Activated CD8-positive, alpha-beta memory T cell treated with anti-CD3 and anti-CD28 coated beads, Interleukin-2, amount 50 U/mL, for 24 hours (primary cell): ENCODE data around the gene CCDC24.
A peak's percentile ranks its signal among the peaks of the same experiment; 100 is the strongest.

Source experiments
- DNase-seq: peaks from one replicate; pipeline ENCODE4 v3.0.0-alpha.2; 2020; ENCODE audit errors: extremely low read depth

Gene CCDC24

DNA sequence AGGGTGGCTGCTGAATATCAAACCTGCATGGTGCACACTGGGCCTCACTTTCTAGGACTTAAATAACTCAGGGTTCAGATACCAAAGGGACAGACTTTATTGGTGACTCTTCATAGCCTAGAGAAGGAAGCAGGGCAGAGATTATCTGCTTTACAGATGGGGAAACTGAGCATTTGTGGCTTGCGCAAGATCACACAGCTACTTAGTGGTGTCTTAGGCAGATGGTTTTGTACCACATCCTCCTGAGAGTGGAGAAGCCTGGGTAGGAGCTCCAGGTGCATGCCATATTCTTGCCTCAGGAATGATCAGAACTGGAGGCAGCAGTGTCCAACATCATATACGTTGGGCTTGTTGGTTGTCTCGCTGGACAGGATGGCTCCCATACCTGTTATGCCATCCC lies 28.4 kb upstream of the CCDC24 start:
- DNase-seq, result no peak

DNA sequence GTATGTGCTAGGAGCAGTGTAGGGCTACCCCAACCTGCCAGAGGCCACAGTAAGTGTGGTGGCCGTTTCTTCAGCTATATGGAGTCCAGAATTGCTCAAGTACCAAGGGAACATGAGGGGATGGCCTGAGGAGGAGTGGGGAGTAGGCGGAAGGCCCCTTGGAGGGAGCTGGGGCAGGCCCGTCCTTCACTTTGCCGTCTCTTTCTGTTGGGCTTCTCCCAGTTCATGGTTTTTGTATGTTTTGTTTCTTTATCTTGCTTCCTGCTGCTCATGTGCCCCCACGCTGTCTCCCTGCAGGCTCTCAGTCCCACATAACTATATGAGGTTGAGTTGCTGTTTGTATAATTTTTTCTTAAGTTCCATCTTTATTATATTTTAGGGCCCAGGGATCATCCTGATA lies 27.5 kb upstream of the CCDC24 start:
- DNase-seq, result no peak

DNA sequence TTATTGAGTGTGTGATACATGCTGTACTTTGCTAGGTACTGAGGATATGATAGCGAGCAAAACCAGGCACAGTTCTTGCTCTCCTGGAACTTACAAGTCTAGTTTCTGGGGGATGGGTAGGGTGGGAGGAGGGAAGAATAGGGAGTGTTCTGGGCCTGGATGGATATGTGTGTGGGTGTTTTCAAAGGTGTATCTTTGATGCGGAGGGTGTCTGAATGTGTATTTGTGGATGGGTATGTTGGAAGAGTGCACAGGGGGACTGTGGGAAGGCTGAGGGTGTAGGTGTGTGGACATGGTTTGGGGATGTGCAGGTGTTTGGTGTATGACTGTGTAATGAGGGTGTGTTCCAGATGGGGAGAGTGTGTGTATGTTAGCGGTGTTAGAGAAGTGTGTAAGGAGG lies 26.1 kb upstream of the CCDC24 start:
- no peak for DNase-seq

DNA sequence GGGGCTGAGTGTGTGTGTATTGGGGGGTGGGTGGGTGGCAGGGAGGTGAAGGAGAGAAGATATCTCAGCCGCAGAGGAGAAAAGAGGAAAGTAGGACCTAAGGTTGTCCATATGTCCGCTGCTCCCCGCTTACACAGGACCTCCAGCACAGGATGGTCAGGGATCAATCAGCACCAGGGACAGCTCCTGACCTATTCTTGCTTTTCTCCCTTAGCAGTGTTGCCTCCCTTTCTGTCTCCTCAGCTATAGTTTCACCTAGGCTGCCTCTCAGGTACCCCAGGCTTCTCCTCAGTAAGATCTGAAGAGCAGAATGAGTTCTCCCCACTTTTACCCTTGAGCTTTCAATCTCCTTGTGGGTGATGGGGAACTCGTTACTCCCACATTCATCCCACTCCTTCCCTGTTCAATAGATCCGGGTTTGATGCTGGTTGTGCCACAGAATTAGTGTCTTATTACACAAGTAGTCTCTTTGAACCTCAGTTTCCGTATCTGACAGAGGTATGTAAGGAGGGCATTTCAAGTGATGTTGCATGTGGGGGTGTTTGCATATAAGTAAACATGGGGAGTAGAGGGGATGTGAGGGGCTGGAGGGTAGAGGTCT lies 23.0 kb upstream of the CCDC24 start:
- DNase-seq, result no peak

DNA sequence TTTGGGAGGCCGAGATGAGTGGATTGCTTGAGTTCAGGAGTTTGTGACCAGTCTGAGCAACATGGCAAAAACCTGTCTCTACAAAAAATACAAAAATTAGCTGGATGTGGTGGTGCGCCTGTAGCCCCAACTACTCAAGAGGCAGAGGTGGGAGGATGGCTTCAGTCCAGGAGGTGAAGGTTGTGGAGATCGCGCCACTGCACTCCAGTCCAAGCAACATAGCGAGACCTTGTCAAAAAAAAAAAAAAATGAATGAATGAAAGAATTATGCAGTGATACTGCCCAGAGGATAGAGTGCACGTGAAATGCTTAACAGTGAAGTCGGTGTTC lies 22.0 kb upstream of the CCDC24 start:
- no peak for DNase-seq

DNA sequence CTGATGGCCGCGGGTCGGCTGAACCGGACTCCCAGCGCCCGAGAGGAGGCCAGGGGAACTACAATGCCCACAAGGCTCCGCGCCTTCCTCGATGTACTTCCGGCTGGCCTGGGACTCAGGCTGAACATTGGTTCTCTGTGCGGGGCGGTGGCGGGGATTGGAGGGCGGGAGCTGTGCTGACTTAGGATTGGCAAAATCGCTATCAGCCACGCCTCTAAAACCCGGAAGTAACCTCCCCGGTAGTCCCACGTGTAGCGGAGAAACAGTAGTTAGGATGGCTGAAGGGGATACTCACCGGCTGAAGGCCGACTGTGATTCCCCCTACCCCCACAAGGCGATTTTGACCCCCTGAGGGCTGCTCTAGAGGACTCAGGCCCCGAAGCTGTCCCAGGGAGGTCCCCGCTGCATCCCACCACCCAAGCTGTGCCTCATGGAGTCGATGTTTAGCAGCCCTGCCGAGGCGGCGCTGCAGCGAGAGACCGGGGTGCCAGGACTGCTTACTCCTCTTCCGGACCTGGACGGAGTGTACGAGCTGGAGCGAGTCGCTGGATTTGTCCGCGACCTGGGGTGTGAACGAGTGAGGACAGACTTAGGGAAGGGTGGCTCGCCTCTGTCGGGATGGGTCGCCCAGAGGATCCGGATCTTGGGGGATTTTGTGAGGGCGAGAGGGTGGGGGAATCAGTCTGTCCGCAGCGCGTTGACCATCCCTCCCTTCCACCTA lies 21.5 kb upstream of the CCDC24 start, which contains the start of gene DPH2:
TSS of gene DPH2 (plus strand) at position 265 of the 721 bp plus-strand sequence. CDS start at position 431, 166 bp downstream.
- DNase-seq, result peak; percentile 95

DNA sequence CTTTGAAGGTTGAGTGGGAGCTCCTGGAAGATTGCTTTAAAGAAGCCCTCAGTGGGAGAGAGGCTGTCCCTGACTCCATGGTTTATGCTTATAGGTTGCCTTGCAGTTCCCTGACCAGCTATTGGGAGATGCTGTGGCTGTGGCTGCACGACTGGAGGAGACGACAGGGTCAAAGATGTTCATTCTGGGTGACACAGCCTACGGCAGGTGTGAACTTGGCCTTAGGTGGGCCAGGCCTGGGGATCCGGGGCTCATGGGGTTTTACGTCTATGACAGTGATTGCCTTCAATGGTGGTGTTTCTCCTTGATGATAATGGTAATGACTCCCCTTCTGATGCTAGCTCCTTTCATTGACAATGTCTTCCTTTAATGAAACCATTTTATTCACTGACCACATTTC lies 20.9 kb upstream of the CCDC24 start:
- DNase-seq, result no peak

DNA sequence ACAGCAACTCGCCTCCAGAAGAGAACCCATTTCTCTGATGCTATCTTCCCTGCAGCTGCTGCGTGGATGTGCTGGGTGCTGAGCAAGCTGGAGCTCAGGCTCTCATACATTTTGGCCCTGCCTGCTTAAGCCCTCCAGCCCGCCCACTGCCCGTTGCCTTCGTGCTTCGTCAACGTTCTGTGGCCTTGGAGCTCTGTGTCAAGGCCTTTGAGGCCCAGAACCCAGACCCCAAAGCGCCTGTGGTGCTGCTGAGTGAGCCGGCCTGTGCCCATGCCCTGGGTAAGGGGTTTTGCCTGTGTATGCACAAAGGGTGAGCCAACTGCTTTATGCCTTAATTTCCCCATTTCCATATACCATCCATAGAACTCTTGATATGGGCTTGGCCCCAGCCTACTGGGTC lies 20.5 kb upstream of the CCDC24 start:
- no peak for DNase-seq

DNA sequence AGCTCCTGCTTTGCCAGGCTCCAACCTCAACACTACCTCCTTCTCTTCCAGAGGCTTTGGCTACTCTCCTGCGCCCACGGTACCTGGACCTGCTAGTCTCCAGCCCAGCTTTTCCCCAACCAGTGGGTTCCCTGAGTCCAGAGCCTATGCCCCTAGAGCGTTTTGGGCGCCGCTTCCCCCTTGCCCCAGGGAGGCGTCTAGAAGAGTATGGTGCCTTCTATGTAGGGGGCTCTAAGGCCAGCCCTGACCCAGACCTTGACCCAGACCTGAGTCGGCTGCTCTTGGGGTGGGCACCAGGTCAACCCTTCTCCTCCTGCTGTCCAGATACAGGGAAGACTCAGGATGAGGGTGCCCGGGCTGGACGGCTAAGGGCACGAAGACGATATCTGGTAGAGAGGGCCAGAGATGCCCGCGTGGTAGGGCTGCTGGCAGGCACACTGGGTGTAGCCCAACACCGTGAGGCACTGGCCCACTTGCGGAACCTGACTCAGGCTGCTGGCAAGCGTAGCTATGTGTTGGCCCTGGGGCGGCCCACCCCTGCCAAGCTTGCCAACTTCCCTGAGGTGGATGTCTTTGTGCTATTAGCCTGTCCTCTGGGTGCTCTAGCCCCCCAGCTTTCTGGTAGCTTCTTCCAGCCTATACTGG lies 19.9 kb upstream of the CCDC24 start:
- no peak for DNase-seq

DNA sequence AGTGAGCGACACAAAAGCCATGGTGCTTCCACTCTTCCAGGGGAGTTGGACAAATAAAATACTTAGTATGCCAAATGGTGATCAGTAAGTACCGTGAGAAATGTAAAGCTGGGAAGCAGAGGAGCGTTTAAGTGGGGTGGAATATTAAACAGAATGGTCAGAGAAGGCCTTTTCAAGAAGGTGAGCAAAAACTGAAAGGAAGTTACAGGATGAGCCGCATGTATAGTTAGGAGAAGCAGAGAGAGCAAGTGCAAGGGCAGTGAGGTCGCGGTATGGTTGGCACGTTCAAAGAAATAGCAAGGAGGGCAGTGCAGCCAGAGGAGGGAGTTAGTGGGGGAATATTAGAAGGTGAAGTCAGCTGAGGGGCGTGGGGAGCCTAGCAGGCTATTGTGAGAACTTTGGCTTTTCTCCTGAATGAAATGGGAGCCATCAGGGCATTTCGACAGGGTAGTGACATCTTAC lies 17.4 kb upstream of the CCDC24 start:
- DNase-seq, result no peak

DNA sequence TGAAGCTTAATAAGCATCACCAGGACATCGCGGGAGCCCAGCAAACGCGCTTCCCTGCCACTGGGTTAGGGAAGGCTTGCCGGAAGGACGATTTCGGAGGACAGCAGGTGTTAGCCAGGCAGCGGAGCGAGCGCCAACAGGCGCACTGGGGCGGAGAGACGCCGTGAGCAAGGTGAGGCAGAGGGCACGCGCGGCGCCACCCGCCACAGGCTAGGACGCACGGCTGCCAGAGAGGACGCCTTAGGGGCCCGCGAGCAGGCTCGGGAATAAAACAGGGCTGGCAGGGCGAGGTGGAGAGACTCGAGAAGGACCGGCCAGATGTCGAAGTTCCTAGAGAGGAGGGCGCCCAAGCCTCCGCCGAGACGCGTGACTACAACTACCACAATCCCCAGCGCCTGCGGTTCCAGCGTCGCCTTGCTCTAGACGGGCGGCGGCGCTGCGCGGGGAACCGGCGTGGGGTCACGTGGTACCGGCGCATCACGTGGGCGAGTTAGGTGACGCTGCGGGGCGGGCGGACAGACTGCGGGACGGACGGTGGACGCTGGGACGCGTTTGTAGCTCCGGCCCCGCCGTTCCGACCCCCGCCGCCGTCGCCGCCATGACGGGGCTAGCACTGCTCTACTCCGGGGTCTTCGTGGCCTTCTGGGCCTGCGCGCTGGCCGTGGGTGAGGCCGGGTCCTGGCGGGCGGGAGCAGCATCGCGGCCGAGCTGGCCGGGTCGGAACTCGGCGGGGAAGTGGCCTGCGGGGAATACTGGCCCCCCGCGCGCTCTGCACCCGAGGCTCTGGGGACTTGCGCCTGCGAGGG lies 16.8 kb upstream of the CCDC24 start, which contains the start of gene ATP6V0B:
TSS of gene ATP6V0B (plus strand) at position 518 of the 806 bp plus-strand sequence. CDS start at position 599, 81 bp downstream.
- peak; percentile 90 for DNase-seq

DNA sequence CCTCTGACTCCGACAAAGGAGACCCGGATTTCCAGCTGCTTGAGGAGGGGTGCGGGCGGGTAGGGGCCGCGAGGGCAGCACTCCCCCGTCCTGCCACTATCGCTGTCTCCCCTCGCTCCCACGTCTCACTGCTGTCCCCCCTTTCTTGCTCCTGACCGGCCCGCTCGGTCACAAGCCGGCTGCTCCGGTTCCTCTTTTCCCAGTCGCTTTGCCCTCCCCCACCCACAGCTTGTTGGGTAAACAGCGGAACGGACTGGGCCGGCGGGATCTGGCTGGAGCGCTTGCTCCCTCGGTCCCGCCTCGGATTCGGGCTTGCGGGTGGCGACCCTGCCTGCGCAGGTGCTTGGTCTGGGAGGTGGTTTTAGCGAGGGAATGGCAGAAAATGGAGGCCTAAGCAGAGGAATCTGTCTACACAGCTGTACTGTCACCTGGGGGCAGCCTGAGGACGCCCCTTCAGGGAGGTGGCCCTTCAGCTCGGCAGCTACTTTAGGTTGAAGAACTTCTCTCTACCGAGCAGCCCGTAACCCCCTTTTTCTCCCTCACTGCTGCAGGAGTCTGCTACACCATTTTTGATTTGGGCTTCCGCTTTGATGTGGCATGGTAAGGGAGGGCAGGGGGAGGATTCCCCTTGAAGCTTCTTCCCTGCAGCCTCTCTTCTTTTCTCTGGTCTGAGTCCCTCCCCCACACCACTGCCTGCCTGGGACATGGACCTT lies 16.0 kb upstream of the CCDC24 start:
- DNase-seq, result no peak

DNA sequence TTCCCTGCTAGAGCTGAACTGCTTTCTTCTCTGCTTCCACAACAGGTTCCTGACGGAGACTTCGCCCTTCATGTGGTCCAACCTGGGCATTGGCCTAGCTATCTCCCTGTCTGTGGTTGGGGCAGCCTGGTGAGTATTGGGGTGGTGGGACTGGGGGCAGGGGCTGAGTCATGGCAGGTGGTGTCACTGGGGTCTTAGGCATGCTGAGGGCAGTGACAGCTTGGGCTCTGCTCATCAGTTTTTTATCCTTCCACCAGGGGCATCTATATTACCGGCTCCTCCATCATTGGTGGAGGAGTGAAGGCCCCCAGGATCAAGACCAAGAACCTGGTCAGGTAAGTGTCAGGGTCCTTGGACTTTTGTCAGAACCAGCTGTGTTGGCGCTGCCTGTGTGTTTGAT lies 15.4 kb upstream of the CCDC24 start:
- DNase-seq, result no peak

DNA sequence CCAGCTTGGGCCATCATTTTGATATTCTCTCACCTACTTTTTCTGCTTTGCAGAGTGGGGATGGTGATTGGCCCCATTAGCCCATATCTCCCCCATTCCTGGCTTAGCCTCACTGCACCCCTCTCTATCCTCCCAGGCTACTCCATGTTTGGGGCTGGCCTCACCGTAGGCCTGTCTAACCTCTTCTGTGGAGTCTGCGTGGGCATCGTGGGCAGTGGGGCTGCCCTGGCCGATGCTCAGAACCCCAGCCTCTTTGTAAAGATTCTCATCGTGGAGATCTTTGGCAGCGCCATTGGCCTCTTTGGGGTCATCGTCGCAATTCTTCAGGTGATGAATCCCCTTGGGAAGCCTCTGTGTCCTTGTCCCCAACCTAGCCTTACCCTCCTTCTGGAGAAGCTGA lies 14.5 kb upstream of the CCDC24 start:
- DNase-seq, result no peak

DNA sequence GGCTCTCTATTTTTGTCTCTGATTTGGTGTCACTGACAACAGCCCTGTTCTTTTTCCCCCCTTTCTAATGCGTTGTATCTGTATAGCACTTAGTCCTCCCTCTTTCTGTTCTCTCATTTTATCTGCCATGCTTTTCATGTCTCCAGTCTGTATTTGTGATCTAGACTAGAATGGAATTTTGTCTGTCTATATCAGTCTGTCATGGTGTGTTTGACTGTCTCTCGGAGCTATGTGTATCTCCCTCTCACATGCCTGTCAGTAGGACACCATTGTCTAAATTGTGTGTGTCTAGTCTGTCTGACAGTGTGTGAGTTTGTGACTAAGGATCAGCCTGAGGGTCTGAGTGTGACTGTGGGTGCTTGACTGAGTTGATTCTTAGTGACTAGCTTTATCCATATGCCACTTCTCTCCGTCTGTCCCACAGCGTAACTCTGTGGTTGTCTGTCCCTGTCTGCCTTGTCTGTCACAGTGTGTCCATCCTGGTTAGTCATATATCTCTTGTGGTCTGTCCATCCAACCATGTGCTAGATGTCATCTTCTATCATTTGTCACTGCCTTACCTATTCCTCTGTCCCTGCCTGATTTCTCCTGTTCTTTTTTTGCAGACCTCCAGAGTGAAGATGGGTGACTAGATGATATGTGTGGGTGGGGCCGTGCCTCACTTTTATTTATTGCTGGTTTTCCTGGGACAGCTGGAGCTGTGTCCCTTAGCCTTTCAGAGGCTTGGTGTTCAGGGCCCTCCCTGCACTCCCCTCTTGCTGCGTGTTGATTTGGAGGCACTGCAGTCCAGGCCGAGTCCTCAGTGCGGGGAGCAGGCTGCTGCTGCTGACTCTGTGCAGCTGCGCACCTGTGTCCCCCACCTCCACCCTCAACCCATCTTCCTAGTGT lies 13.8 kb upstream of the CCDC24 start:
- no peak for DNase-seq

DNA sequence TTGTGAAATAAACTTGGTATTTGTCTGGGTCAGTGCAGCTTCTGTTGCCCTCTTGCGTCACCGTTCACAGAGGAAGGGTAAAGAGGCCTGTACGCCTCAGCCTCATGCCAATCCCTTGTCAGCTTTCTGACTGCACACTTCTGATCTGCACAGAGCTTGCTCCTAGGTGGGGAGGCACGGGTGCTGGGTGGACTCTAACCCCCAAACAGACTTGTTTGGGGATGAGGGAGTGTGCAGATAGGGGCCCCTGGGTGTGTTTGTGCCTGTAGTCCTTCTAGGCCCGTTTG lies 13.2 kb upstream of the CCDC24 start:
- DNase-seq, result no peak

DNA sequence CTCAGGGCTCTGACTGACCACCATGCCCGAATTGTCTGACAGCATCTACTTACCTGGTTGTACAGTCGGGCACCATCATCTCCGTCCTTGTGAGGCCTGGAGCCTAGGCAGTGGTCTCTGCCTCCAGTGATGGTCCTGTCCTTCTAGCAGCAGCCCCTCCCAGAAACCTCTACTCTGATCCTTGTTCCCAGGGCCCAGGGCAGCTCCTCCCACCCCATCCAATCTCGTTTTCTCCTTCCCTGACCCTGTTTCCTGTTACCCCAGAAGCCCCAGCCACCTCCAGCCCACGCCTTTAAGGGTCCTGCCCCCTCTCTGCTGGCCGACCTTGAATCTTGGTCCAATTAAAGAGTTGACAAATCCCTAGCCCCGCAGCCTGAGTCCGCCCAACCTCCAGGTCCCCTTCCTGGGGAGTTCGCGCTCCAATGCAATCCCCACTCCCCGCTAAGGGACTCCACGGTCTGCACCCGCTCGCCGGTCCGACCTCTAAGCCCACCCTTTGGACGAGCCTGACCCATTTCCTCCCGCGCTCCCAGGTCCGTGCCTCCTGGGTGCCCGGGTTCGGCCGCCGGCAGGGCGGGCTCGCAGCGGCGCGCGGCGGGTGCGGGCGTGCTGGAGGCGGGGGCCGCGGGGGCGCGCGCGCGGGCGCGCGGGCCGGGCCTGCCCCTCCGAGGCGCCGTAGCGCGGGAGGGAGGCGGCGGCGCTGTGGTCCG lies 12.7 kb upstream of the CCDC24 start, which contains the start of gene B4GALT2:
TSS of gene B4GALT2 (plus strand) at position 660 of the 710 bp plus-strand sequence. CDS start 1,951 bp downstream, outside the sequence.
- no peak for DNase-seq

DNA sequence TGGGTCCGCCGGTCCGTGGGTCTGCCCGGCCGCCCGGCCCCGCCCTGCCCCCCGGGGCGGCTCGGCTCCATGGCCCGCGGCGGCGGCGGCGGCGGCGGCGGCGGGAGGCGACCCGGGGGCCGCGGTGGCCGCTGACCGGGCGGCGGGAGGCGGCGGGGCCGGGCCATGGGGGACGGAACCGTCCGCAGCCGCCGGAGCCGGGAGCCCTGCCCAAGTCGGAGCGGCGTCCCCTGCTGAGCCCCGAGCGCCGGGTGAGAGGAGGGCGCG lies 12.2 kb upstream of the CCDC24 start:
- DNase-seq, result no peak

DNA sequence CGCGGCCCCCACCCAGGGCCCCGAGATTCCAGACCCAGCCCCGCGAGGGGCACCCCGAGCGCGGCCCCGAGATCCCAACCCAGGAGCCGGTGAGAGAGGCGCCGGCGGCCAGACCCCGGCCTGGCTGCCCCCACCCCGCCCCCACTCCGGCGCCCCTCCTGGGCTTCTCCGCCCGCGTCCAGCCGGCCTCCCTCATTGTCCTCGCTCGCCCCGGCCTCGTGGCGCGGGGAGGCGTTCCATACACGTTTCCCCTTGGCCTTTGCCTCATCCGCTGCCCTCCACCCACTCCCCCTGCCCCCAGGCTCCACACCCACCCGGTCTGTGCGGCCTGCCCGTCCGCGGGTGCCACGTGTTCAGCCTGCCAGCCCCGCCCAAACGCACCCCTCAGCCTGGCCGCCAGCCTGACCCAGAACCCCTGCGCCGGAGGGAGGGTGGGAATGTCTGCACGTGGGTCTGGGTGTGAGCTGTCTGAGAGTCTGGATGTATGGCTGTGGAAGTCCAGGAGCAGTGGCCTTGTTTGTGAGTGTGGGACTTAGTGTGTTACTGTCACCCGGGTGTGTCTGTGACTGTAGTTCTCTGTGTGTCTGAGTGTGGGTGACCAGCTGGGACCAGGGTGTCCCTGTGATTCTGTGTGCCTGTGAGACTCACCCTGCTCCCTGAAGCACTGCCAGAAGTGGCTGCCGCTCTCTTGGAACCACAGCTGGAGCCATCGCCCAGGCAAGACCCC lies 11.7 kb upstream of the CCDC24 start:
- no peak for DNase-seq
